Measurements from ENCODE around the gene NMUR1.

The NMUR1 gene

DNA sequence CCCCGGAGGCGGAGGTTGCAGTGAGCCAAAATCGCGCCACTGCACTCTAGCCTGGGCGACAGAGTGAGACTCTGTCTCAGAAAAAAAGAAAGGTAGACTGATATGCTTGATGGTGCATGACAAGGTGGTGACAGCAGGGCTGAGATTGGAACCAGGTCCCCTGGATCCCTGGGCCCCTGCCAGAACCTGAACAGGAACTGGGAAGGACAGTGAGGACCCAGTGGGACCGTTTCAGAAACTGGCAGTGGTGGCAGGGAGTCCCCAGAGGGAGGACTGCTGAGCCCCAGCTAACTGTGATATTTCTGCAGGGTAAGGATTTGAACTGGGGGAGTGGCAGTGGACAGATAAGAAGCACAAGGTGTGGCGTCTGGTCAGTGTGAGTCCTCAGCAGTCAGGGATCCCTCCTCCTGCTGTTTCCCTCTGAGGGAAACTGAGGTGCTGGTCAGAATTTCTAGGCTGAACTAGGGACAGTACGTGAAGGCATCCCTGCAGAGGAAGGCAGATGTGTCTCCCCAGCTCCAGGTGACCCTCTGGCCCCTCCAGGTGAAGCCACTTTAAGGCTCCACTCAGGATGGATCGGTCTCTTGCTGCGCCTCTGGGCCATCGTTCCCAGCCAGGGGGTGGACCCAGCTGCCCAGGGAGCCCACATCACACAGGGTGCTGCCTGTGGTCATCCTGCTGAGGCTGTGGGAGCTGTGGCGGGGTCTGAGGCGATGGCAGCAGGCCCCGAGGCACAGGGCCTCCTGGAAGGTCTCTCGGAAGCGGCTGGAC lies 5.6 kb downstream of the NMUR1 start:
- no peak for DNase-seq

- no peak for DNase-seq
These were observed 6.6 kb downstream of the NMUR1 start for GRCh38 chr2:231523451-231524285.

GRCh38 chr2:231522418-231523180 lies 7.6 kb downstream of the NMUR1 start:
- DNase-seq = no peak

- no peak for DNase-seq
These were observed 8.8 kb downstream of the NMUR1 start for GRCh38 chr2:231521443-231521842.

- DNase-seq = no peak
These were observed 10.2 kb downstream of the NMUR1 start for GRCh38 chr2:231519975-231520555.

DNA sequence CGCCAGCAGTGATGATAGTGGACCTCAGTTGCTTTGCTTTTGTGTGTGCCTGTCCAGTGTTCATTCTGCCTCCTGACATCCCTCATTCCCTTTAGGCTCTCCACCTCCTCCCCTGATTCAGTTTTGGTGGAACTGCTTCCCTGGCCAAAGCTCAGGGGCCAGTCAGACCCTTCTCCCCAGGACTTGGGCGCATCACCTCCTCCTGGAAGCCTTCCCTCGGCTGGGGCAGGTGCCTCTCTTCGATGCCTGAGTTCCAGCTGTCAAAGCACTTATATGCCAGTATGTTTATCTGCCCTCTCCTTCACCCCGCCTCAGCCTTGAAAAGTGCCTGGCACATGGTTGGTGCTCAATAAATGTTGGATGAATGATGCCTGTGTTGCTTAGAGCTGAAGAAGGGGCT lies 11.5 kb downstream of the NMUR1 start:
- DNase-seq = no peak

DNA sequence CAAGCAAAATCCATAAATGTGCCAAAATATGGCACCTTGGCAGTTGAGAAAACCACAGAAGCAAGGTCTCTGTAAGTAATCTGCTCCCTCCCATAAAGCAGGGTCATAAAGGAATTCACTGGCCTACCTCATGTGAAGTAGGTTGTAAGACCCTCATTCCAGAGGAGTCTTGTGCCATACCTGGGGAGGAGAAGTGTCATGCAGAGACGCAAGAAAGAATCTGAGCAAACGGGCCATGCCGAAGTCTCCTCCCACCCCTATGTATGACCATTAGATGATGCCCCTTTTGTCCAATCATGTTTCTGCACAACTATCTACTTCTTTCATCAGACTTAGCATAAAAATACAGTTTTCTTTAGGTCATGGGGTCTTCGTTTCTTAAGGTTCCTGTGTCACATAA lies 14.6 kb downstream of the NMUR1 start:
- DNase-seq = no peak

GRCh38 chr2:231514951-231515297 lies 15.3 kb downstream of the NMUR1 start:
- no peak for DNase-seq

DNA sequence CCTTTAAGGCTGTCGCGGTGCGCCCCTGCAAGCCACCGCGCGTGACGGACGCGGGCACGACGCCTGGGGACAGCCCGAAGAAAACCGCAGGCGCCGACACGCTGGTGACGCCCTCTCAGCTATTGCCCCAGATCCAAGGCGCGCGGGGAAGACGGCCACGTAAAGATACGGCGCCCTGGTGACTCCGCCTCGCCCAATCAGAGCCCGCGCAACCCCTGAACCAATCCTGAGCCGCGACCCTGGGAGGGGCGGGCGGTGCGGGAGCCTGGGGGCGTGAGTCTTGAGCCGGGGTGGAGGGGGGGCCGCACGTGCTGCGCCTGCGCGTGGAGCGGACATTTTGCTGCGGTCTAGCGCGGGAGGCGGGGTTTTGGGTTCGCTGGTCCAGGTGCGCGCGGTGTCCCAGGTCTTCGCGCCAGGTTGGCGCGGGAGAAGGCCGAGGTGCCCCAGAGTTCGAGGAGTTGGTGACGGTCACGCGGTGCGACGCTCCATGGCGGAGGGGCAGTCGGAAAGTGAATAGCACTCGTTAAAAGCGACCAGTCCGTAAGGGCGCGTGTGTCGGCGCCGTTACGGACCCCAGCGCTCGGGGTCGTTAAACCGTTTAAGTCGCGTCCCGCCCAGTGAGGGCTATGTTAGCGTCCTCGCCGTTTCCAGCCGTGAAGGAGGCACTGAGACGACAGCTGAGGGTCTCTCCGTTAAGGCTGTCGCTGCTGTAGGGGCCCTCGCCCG lies 15.9 kb downstream of the NMUR1 start:
- peak; percentile 89 for DNase-seq

- DNase-seq = no peak
These were observed 16.5 kb downstream of the NMUR1 start for GRCh38 chr2:231513746-231514224.

DNA sequence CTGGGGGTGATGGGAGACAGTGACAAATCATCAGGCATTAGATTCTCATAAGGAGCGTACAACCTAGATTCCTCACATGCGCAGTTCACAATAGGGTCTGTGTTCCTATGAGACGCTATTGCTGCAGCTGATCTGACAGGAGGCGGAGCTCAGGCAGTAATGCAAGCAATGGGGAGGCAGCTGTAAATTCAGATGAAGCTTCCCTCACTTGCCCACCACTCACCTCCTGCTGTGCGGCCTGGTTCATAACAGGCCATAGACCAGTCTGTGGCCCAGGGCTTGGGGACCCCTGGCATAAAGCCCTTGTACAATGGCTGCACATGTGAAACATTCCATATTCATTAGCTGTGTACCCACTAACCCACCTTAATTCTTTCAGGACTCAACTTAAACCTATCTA lies 18.0 kb downstream of the NMUR1 start:
- no peak for DNase-seq

- DNase-seq = no peak
These were observed 26.5 kb downstream of the NMUR1 start for GRCh38 chr2:231503766-231504165.

GRCh38 chr2:231502596-231502995 lies 27.6 kb downstream of the NMUR1 start:
- DNase-seq = no peak

- no peak for DNase-seq
These were observed 32.6 kb downstream of the NMUR1 start for GRCh38 chr2:231497651-231498050.

- no peak for DNase-seq
These were observed 35.6 kb downstream of the NMUR1 start for GRCh38 chr2:231494669-231495068.

DNA sequence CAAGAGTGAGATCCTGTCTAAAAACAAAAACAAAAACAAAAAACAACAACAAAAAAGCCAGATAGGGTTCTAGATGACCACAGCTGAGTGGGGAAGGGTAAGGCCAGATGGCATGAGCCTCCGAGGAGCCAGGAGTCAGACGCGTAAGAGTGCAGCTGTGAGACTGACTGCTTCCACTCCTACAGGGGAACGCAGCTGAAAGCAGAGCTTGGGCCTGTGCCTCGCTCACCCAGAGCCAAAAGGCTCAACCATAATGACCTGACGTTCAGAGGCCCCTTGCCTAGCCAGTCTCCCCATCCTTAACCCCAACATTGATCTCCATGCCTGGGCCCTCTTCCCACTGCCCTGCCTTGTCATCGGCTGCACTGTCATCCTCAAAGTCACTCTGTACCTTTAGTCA lies 39.4 kb downstream of the NMUR1 start:
- no peak for DNase-seq

- DNase-seq = no peak
These were observed 40.3 kb downstream of the NMUR1 start for GRCh38 chr2:231489990-231490389.

DNA sequence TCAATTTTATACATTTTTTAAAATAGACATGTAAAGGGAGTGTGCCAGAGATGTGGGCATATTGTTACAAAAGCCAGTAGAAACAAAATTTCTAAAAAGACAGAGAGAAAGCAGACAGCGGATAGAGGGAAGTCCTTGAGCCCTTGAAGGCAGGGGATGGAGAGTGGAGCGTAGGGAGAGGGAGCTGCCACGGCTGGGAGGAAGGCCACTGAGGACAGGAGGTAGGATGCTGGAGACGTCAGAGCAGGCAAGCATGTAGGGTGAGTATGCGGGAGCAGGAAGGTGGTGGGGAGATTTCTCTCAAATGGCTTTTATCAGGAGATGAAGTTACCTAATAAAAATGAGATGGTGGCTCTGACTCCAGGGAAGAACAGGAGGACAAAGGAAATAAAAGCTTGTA lies 41.9 kb downstream of the NMUR1 start:
- no peak for DNase-seq

GRCh38 chr2:231486851-231487596 lies 43.2 kb downstream of the NMUR1 start:
- DNase-seq = no peak

GRCh38 chr2:231483398-231484329 lies 46.6 kb downstream of the NMUR1 start:
- DNase-seq = no peak
